H1 (cell line): ENCODE results near the gene OR2B2. TPM values are rescaled to one million over a fixed set of nuclear protein-coding genes. Genes with fewer than 3 reads are reported as not detected.

Experiments
- CTCF ChIA-PET: fragments of 300-600 bp; sonication (Branson Sonifier 250); formaldehyde crosslinking; loops from one replicate; lab custom pipeline; 2021; ENCODE audit not compliant: partially characterized antibody; lab: Charles Lee
- POLR2A ChIA-PET: fragments of 300-600 bp; sonication (Branson Sonifier 250); formaldehyde crosslinking; loops from one replicate; lab custom pipeline; 2021; ENCODE audit warnings: inconsistent platforms; ENCODE audit not compliant: partially characterized antibody; lab: Charles Lee
- DNase-seq, 2 experiments: peaks; one replicate each; pipeline versions ENCODE4 v3.0.0 to v3.0.0-alpha.2; 2010 to 2022; ENCODE audit warnings: low spot score in 2 of 2, low read depth in 1 of 2, mixed read lengths in 1 of 2
- FAIRE-seq: peaks from 2 replicates; lab custom pipeline; 2011; peaks lifted over from hg19 to GRCh38; lab: Jason Lieb, UNC
- H2AFZ ChIP-seq: 2 replicates; pipeline ENCODE4 v1.8.1; 2012; ENCODE audit warnings: low read length, inconsistent platforms
- H2AK5ac ChIP-seq: 2 replicates; pipeline ENCODE4 v1.6.1; 2013; ENCODE audit warnings: low read depth, low read length
- H2BK120ac ChIP-seq: replicated peaks from 2 replicates; pipeline ENCODE3; 2013; ENCODE audit warnings: low read depth, low read length, inconsistent platforms
- H2BK12ac ChIP-seq: 2 replicates; pipeline ENCODE4 v1.6.1; 2013; ENCODE audit warnings: low read depth, low read length
- H2BK15ac ChIP-seq: 2 replicates; pipeline ENCODE4 v1.6.1; 2013; ENCODE audit warnings: low read length
- H2BK20ac ChIP-seq: 2 replicates; pipeline ENCODE4 v1.6.1; 2013; ENCODE audit warnings: low read length
- H2BK5ac ChIP-seq: 2 replicates; pipeline ENCODE4 v1.6.1; 2013; ENCODE audit warnings: low read depth, low read length
- H3K14ac ChIP-seq: 2 replicates; pipeline ENCODE4 v1.6.1; 2013; ENCODE audit warnings: inconsistent platforms; ENCODE audit not compliant: insufficient read length
- H3K18ac ChIP-seq: 2 replicates; pipeline ENCODE4 v1.6.1; 2013; ENCODE audit warnings: low read length; ENCODE audit errors: extremely low read depth
- H3K23ac ChIP-seq: 2 replicates; pipeline ENCODE4 v1.6.1; 2013; ENCODE audit warnings: inconsistent platforms; ENCODE audit not compliant: insufficient read length
- H3K23me2 ChIP-seq: 2 replicates; pipeline ENCODE4 v1.6.1; 2013; ENCODE audit warnings: low read depth, low read length
- H3K27ac ChIP-seq: 2 replicates; pipeline ENCODE4 v1.6.1; 2011; ENCODE audit warnings: low read depth, low read length, inconsistent platforms
- H3K27me3 ChIP-seq, 4 experiments: replicated peaks in 1 of 4; 1 replicate in 1 of 4; 2 replicates in 3 of 4; pipeline versions ENCODE4 v1.6.1 to v1.8.1; 2011 to 2013; ENCODE audit warnings: low read length in 3 of 4, mild to moderate bottlenecking in 3 of 4, inconsistent platforms in 2 of 4, mixed read lengths in 2 of 4, moderate library complexity in 1 of 4; ENCODE audit not compliant: control insufficient read depth in 3 of 4, insufficient read depth in 3 of 4; ENCODE audit errors: extremely low read depth in 1 of 4
- H3K36me3 ChIP-seq, 4 experiments: 2 replicates each; pipeline versions ENCODE4 v1.6.1 to v1.8.1; 2011 to 2013; ENCODE audit warnings: mild to moderate bottlenecking in 4 of 4, low read length in 3 of 4, moderate library complexity in 2 of 4, control low read depth in 1 of 4, inconsistent platforms in 1 of 4; ENCODE audit not compliant: insufficient read depth in 4 of 4, control insufficient read depth in 2 of 4
- H3K4ac ChIP-seq: replicated peaks from 2 replicates; pipeline ENCODE3; 2013; ENCODE audit warnings: low read length, low read depth, mixed read lengths, inconsistent platforms; ENCODE audit not compliant: insufficient read length
- H3K4me1 ChIP-seq, 4 experiments: replicated peaks in 1 of 4; 1 replicate in 1 of 4; 2 replicates in 3 of 4; pipeline versions ENCODE4 v1.6.1 to v1.8.1; 2011 to 2013; ENCODE audit warnings: low read length in 3 of 4, inconsistent platforms in 2 of 4, mixed read lengths in 1 of 4; ENCODE audit not compliant: insufficient read depth in 4 of 4, control insufficient read depth in 3 of 4
- H3K4me2 ChIP-seq, 2 experiments: 2 replicates each; pipeline versions ENCODE4 v1.6.1 to v1.8.1; 2011 to 2013; ENCODE audit warnings: low read depth in 2 of 2, low read length in 2 of 2, control low read depth in 1 of 2, inconsistent platforms in 1 of 2, mild to moderate bottlenecking in 1 of 2; ENCODE audit not compliant: insufficient read depth in 1 of 2
- H3K4me3 ChIP-seq, 4 experiments: fragments of 200-600, 300-600 bp in 1 of 4; sonication (generic), shearing (Covaris generic), sonication (Bioruptor Twin) in 1 of 4; 2 replicates each; pipeline versions ENCODE4 v1.5.1 to v1.8.1; 2011 to 2016; ENCODE audit warnings: low read length in 4 of 4, low read depth in 3 of 4, control low read depth in 2 of 4, inconsistent platforms in 2 of 4, mild to moderate bottlenecking in 2 of 4, mixed read lengths in 1 of 4, moderate library complexity in 1 of 4; ENCODE audit not compliant: insufficient read depth in 2 of 4; ENCODE audit errors: extremely low read depth in 1 of 4
- H3K56ac ChIP-seq: replicated peaks from 2 replicates; pipeline ENCODE3; 2013; ENCODE audit warnings: low read depth, mild to moderate bottlenecking, mixed read lengths, low read length, inconsistent platforms; ENCODE audit not compliant: insufficient read length
- H3K79me1 ChIP-seq: 2 replicates; pipeline ENCODE4 v1.6.1; 2013; ENCODE audit warnings: low read depth, low read length, control low read depth
- H3K79me2 ChIP-seq, 2 experiments: 2 replicates each; pipeline versions ENCODE4 v1.6.1 to v1.8.1; 2012 to 2013; ENCODE audit warnings: low read length in 2 of 2, mild to moderate bottlenecking in 2 of 2, inconsistent platforms in 1 of 2; ENCODE audit not compliant: insufficient read depth in 2 of 2, control insufficient read depth in 1 of 2
- H3K9ac ChIP-seq, 4 experiments: replicated peaks in 1 of 4; 1 replicate in 1 of 4; 2 replicates in 3 of 4; pipeline versions ENCODE4 v1.6.1 to v1.8.1; 2011 to 2013; ENCODE audit warnings: low read depth in 3 of 4, low read length in 3 of 4, control low read depth in 2 of 4, mild to moderate bottlenecking in 2 of 4, moderate library complexity in 2 of 4, inconsistent platforms in 1 of 4; ENCODE audit errors: extremely low read depth in 1 of 4
- H3K9me3 ChIP-seq, 2 experiments: 2 replicates each; pipeline versions ENCODE4 v1.6.1 to v1.8.1; 2012 to 2013; ENCODE audit warnings: mild to moderate bottlenecking in 2 of 2, moderate library complexity in 2 of 2, control low read depth in 1 of 2, inconsistent platforms in 1 of 2, low read depth in 1 of 2, low read length in 1 of 2, mixed read lengths in 1 of 2; ENCODE audit not compliant: insufficient read depth in 2 of 2
- H4K20me1 ChIP-seq, 2 experiments: replicated peaks in 1 of 2; 2 replicates each; pipeline versions ENCODE3 to v1.8.1; 2011 to 2013; ENCODE audit warnings: inconsistent platforms in 2 of 2, low read length in 2 of 2, mild to moderate bottlenecking in 1 of 2; ENCODE audit not compliant: insufficient read depth in 2 of 2, control insufficient read depth in 1 of 2
- H4K5ac ChIP-seq: 2 replicates; pipeline ENCODE4 v1.6.1; 2013; ENCODE audit warnings: low read length, low read depth, mixed read lengths, inconsistent platforms; ENCODE audit not compliant: insufficient read length
- H4K8ac ChIP-seq: 2 replicates; pipeline ENCODE4 v1.8.0; 2013; ENCODE audit warnings: mild to moderate bottlenecking, moderate library complexity, low read length, inconsistent platforms; ENCODE audit not compliant: insufficient read depth; ENCODE audit errors: extremely low read depth
- H4K91ac ChIP-seq: replicated peaks from 2 replicates; pipeline ENCODE3; 2013; ENCODE audit warnings: low read length, mixed read lengths, inconsistent platforms; ENCODE audit not compliant: insufficient read length
- CHD2 ChIP-seq: IDR thresholded peaks from 2 replicates; pipeline ENCODE4 v1.6.1; 2012; ENCODE audit warnings: low read length, improper control_type of control experiment
- POLR2A ChIP-seq, 2 experiments: IDR thresholded peaks; 1 replicate in 1 of 2; 2 replicates in 1 of 2; pipeline ENCODE4 v1.6.1; 2011; ENCODE audit warnings: low read depth in 2 of 2, low read length in 2 of 2, mild to moderate bottlenecking in 2 of 2; ENCODE audit errors: control extremely low read depth in 1 of 2
- POLR2AphosphoS5 ChIP-seq: IDR thresholded peaks from 2 replicates; pipeline ENCODE4 v1.6.1; 2011; ENCODE audit warnings: low read depth, low read length
- SIN3A ChIP-seq, 2 experiments: IDR thresholded peaks in 1 of 2; conservative IDR thresholded peaks in 1 of 2; 2 replicates each; pipeline ENCODE4 v1.6.1; 2011 to 2012; ENCODE audit warnings: low read length in 2 of 2, improper control_type of control experiment in 1 of 2, low read depth in 1 of 2, mild to moderate bottlenecking in 1 of 2
- TAF1 ChIP-seq: IDR thresholded peaks from 2 replicates; pipeline ENCODE4 v1.6.1; 2011; ENCODE audit warnings: mild to moderate bottlenecking, low read depth, low read length
- TAF7 ChIP-seq: optimal IDR thresholded peaks from 2 replicates; pipeline ENCODE3; 2011; ENCODE audit warnings: low read depth, mild to moderate bottlenecking, inconsistent platforms, low read length, moderate library complexity, borderline replicate concordance
- WGBS, 2 experiments: shearing (Covaris generic) in 1 of 2; methylation state at CpG; one replicate each; pipeline versions ENCODE4 v1.1.6 to v1.1.7; 2013 to 2015; ENCODE audit warnings: low lambda C conversion rate in 2 of 2, mixed read lengths in 2 of 2, inconsistent platforms in 1 of 2, low coverage in 1 of 2, missing lambda C conversion rate in 1 of 2; ENCODE audit not compliant: insufficient replicate concordance in 2 of 2, insufficient coverage in 1 of 2, insufficient read length in 1 of 2; ENCODE audit errors: extremely low coverage in 1 of 2, missing lambda C conversion rate in 1 of 2; 5-methylcytosine and 5-hydroxymethylcytosine counted together
- polyA plus RNA-seq, 7 experiments: library from polyadenylated mRNA; depleted of rRNA in 3 of 7; stranded (reverse) in 5 of 7; unstranded in 2 of 7; fragments of >200 nt in 5 of 7; fragments of 200-250 nt in 2 of 7; gene quantifications; 1 replicate in 5 of 7; 2 replicates in 1 of 7; 4 replicates in 1 of 7; pipeline versions ENCODE4 v1.2.1 to v1.2.3, GENCODE V29; 2011 to 2013; ENCODE audit warnings: missing spikeins in 2 of 7, mixed read lengths in 2 of 7
- total RNA-seq: library from RNA; stranded (reverse); fragmentation: NEBNext Ultra II Directional; extraction: Animal tissue kit (Norgen Biotek cat#: 25700); gene quantifications from 2 replicates; pipeline ENCODE4 v1.2.1, GENCODE V29; 2021

Gene OR2B2
- total and polyA plus RNA-seq, 2 of the 8 experiments (the other 6 are each of a cell fraction or from before 2014, with no cell fraction given): not detected

GRCh38 chr6:27888566-27888965, 23.6 kb downstream of the OR2B2 start:
- Histone ChIP-seq H2AFZ (no peak overlapping the region), H4K20me1 (peaks cover 0 to 2% of the 10 kb centered on the region in 2 experiments), H3K23ac (no peak overlapping the region), H3K9me3 (no peaks in the 10 kb centered on the region), H3K79me2 (0 out of 4 replicates have a peak, but pooled peaks cover 0 to 3% of the 10 kb centered on the region in 2 experiments), H3K27me3 (no peaks in the 10 kb centered on the region), H2BK120ac (no peak overlapping the region), H3K36me3 (no peaks in the 10 kb centered on the region), H3K9ac (no peak overlapping the region; a peak in 1 of 7 replicates), H3K18ac (no peak overlapping the region), H3K23me2 (peaks cover 10% of the 10 kb centered on the region), H3K4me1 (peaks cover 7 to 14% (median 8%) of the 10 kb centered on the region in 4 experiments; a peak in 6 of 7 replicates), H4K5ac (no peak overlapping the region), H4K91ac (no peak overlapping the region), H4K8ac (no peak overlapping the region), H3K56ac (no peak overlapping the region), H3K4me3 (peak overlapping the region in 2 of 4 experiments; percentile 1 to 98; a peak in 2 of 8 replicates), H2BK20ac (no peak overlapping the region), H3K14ac (no peak overlapping the region), H3K27ac (no peak overlapping the region), H2AK5ac (no peak overlapping the region), H2BK12ac (peak overlapping the region; percentile 27; the same call in 1 of the 2 replicates), H3K4ac (no peak overlapping the region), H2BK15ac (no peak overlapping the region), H2BK5ac (peak overlapping the region; percentile 68; the same call in 1 of the 2 replicates), H3K79me1 (no peaks in the 10 kb centered on the region; the same call in 1 of the 2 replicates), H3K4me2 (peak overlapping the region; percentile 78 to 100)
- no peak for DNase-seq
- FAIRE-seq: peak; percentile 78
- CTCF ChIA-PET: interaction anchor here (0.7 to 2.4 kb wide), 4 partner anchors 18 to 92 kb away, joined by 3 to 10 read pairs (median 4); a partner anchor contains a TSS
- TF ChIP-seq POLR2A (IDR thresholded peaks at IDR 0.05; ENCODE audit: control extremely low read depth in 1 of 2, low read depth in 2 of 2, low read length in 2 of 2): peak in 1 of 2 experiments; percentile 59; a peak in 2 of 3 replicates
- 0 out of 4 replicates have a peak, but pooled peaks of 1 of the 2 experiments have one; percentile 37 for TF ChIP-seq SIN3A (conservative IDR thresholded peaks at IDR 0.05 in 1 of 2, IDR thresholded peaks at IDR 0.05 in 1 of 2; ENCODE audit: low read depth in 1 of 2, low read length in 2 of 2)
- peak; percentile 37 for TF ChIP-seq POLR2AphosphoS5
- peak; percentile 65 for TF ChIP-seq TAF7
- peak; percentile 53 for TF ChIP-seq TAF1
- TF ChIP-seq CHD2: no peak
- WGBS, 2 experiments: 0% methylated on average over 2 of the region's 2 CpGs; no CpG with 5 or more reads in 1 of the 2 experiments
- POLR2A ChIA-PET: interaction anchor here (0.7 to 40.3 kb wide), 19 partner anchors 10 to 1765 kb away, joined by 3 to 3039 read pairs (median 15); a partner anchor contains a TSS
